DOHH2 (cell line): ENCODE data around the gene PCDH11X.
"Not testable (repeated sequence)": the region's sequence is repeated elsewhere in the genome, so short reads cannot be mapped to it uniquely, and the experiment has no call there.

Source experiments
- H3F3A ChIP-seq: fragments of 200-600 bp; sonication (generic), shearing (Covaris generic); 2 replicates; pipeline ENCODE4 v1.6.0; 2016; ENCODE audit warnings: antibody characterized with exemption, mild to moderate bottlenecking; ENCODE audit not compliant: control insufficient read depth, insufficient read depth
- H3K27ac ChIP-seq: fragments of 200-600 bp; sonication (generic); 2 replicates; pipeline ENCODE4 v1.5.1; 2014; ENCODE audit warnings: low read depth, mild to moderate bottlenecking, low read length, moderate library complexity
- H3K27me3 ChIP-seq: fragments of 200-600 bp; sonication (generic); 2 replicates; pipeline ENCODE4 v1.6.1; 2014; ENCODE audit warnings: mild to moderate bottlenecking, low read length, mixed read lengths; ENCODE audit not compliant: control insufficient read depth
- H3K36me3 ChIP-seq: fragments of 200-600 bp; sonication (generic); 2 replicates; pipeline ENCODE4 v1.6.1; 2014; ENCODE audit warnings: mild to moderate bottlenecking, low read length, moderate library complexity, mixed read lengths; ENCODE audit not compliant: control insufficient read depth
- H3K4me1 ChIP-seq: fragments of 200-600 bp; sonication (generic); 2 replicates; pipeline ENCODE4 v1.6.1; 2014; ENCODE audit warnings: mild to moderate bottlenecking, low read length, mixed read lengths; ENCODE audit not compliant: control insufficient read depth
- H3K4me2 ChIP-seq: fragments of 200-600 bp; sonication (generic); 2 replicates; pipeline ENCODE4 v1.6.0; 2014; ENCODE audit warnings: mild to moderate bottlenecking, low read length, moderate library complexity
- H3K4me3 ChIP-seq: fragments of 200-600 bp; sonication (generic); 2 replicates; pipeline ENCODE4 v1.5.1; 2014; ENCODE audit warnings: mild to moderate bottlenecking, low read length, mixed read lengths
- H3K79me2 ChIP-seq: fragments of 200-600 bp; sonication (generic); 2 replicates; pipeline ENCODE4 v1.6.1; 2014; ENCODE audit warnings: mild to moderate bottlenecking, low read length, mixed read lengths; ENCODE audit not compliant: control insufficient read depth
- H3K9me2 ChIP-seq: fragments of 200-600 bp; sonication (generic); replicated peaks from 2 replicates; pipeline ENCODE4 v1.6.1; 2014; ENCODE audit warnings: mild to moderate bottlenecking, low read length, mixed read lengths; ENCODE audit not compliant: control insufficient read depth
- H3K9me3 ChIP-seq: fragments of 200-600 bp; sonication (generic); 2 replicates; pipeline ENCODE4 v1.6.1; 2014; ENCODE audit warnings: antibody characterized with exemption, low read length, mixed read lengths; ENCODE audit not compliant: control insufficient read depth, insufficient read depth
- H4K20me1 ChIP-seq: fragments of 200-600 bp; sonication (generic); 2 replicates; pipeline ENCODE4 v1.6.0; 2014; ENCODE audit warnings: low read depth, mild to moderate bottlenecking, antibody characterized with exemption, low read length, moderate library complexity; ENCODE audit not compliant: control insufficient read depth, insufficient read depth

Gene PCDH11X, protein sequence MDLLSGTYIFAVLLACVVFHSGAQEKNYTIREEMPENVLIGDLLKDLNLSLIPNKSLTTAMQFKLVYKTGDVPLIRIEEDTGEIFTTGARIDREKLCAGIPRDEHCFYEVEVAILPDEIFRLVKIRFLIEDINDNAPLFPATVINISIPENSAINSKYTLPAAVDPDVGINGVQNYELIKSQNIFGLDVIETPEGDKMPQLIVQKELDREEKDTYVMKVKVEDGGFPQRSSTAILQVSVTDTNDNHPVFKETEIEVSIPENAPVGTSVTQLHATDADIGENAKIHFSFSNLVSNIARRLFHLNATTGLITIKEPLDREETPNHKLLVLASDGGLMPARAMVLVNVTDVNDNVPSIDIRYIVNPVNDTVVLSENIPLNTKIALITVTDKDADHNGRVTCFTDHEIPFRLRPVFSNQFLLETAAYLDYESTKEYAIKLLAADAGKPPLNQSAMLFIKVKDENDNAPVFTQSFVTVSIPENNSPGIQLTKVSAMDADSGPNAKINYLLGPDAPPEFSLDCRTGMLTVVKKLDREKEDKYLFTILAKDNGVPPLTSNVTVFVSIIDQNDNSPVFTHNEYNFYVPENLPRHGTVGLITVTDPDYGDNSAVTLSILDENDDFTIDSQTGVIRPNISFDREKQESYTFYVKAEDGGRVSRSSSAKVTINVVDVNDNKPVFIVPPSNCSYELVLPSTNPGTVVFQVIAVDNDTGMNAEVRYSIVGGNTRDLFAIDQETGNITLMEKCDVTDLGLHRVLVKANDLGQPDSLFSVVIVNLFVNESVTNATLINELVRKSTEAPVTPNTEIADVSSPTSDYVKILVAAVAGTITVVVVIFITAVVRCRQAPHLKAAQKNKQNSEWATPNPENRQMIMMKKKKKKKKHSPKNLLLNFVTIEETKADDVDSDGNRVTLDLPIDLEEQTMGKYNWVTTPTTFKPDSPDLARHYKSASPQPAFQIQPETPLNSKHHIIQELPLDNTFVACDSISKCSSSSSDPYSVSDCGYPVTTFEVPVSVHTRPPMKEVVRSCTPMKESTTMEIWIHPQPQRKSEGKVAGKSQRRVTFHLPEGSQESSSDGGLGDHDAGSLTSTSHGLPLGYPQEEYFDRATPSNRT (N-terminal part only)

DNA sequence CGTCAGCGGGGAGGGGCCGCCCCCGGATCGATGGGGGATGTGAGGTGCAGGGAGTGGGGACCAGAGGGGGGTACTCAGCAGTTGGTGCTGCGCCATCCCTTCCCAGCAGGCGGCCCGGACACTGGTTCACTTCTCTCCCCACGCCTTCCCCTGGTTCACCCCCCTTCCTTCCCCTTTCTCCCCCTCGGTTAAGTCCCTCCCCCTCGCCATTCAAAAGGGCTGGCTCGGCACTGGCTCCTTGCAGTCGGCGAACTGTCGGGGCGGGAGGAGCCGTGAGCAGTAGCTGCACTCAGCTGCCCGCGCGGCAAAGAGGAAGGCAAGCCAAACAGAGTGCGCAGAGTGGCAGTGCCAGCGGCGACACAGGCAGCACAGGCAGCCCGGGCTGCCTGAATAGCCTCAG, at the start of gene PCDH11X:
PCDH11X (plus strand) TSS at position 241 of the 400 bp plus-strand sequence. CDS start 56,130 bp downstream, outside the sequence.
- H3K27ac ChIP-seq, H4K20me1 ChIP-seq, H3K27me3 ChIP-seq, H3K9me2 ChIP-seq, H3F3A ChIP-seq, H3K4me3 ChIP-seq, H3K9me3 ChIP-seq, H3K4me2 ChIP-seq, H3K36me3 ChIP-seq, H3K4me1 ChIP-seq, H3K79me2 ChIP-seq: not testable (repeated sequence)

DNA sequence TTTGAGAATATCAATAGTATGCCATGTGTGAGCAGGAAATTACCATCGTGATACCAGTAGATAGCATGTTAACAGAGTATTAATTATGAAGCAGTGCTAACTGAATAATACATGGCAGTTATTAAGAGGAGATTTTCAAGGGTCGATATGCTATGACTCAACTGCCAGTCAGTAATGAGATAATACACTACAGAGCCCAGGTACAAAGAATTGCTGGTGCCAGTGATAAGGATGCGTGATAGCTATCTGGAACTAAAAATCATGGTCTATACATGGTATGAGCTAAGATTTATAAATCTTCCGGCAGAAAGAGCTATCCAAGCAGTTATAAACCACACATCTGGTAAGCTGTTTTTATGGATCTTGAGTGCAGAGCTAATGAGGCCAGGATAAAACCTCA, 31.7 kb upstream of the PCDH11X start:
- H3K79me2 ChIP-seq, H3F3A ChIP-seq, H3K27me3 ChIP-seq, H3K36me3 ChIP-seq, H3K4me1 ChIP-seq, H3K9me3 ChIP-seq, H4K20me1 ChIP-seq, H3K4me3 ChIP-seq, H3K27ac ChIP-seq, H3K9me2 ChIP-seq, H3K4me2 ChIP-seq: not testable (repeated sequence)

DNA sequence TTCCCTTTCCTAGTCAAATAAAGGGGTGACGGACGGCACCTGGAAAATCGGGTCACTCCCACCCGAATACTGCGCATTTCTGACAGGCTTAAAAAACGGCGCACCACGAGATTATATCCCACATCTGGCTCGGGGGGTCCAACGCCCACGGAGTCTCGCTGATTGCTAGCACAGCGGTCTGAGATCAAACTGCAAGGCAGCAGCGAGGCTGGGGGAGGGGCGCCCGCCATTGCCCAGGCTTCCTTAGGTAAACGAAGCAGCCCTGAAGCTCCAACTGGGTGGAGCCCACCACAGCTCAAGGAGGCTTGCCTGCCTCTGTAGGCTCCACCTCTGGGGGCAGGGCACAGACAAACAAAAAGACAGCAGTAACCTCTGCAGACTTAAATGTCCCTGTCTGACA, 26.2 kb upstream of the PCDH11X start:
- H3F3A ChIP-seq, H3K9me3 ChIP-seq, H3K4me1 ChIP-seq, H3K27me3 ChIP-seq, H3K9me2 ChIP-seq, H3K27ac ChIP-seq, H3K4me3 ChIP-seq, H3K36me3 ChIP-seq, H3K4me2 ChIP-seq, H3K79me2 ChIP-seq, H4K20me1 ChIP-seq: not testable (repeated sequence)

DNA sequence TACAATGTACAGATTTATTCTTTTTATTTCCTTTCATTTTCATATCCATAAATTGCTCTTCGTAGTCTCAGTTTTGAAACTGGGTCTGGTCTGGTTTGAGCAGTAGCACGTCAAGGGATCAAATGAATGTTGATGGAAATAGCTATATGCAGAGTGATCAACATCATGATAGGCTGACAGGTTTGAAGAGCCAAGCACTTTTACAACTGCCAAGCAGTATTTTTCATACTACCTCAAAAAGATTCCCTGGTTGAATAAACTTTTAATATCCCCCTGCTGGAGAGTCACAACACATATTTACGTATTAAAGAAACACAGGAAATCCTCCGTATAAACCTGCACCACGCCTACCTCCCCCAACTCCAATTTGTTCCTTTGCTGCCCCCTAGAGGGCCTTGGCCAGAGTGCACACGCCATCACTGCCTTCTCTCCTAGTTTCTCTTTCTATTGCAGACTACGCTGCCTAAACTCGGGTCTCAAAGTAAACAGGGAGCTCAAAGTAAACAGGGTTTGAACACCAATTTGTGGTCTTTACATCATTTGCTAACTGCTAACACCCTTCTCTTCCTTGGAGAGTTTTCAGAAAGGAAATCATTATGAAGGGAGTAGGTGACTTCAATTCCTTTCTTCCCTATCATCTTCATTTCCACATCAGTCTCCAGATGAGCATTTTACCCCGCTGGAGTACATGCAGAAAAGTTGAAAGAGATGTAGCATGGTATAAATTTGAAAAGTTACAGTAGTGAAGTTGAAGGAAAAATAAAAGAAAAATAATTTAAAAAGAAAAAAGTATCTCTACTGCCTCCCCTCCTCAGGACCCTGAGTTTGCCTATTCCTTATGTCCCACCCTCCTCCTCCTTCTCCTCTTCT, 8.3 kb upstream of the PCDH11X start:
- H3F3A ChIP-seq, H3K9me2 ChIP-seq, H3K79me2 ChIP-seq, H3K9me3 ChIP-seq, H3K4me3 ChIP-seq, H3K4me1 ChIP-seq, H3K4me2 ChIP-seq, H3K36me3 ChIP-seq, H3K27me3 ChIP-seq, H4K20me1 ChIP-seq, H3K27ac ChIP-seq: not testable (repeated sequence)

DNA sequence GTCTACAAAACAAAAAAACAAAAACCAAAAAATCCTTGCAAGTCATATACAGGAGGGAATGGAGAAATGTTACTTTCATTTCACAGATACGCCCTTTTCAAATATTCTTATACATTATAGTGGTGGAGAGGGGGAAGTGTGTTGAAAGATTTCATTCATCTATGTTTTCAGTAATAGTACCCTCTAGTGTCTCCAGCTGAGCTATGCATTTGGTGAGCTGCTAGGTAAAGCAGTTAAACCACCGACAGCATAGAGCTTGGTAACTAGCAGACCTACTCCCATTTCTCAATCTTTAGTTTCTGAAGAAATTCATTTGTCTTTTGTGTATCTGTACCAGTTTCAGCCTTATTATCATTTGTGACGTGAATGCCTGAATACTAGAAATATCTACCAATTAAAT, 5.2 kb upstream of the PCDH11X start:
- H3K27me3 ChIP-seq, H3K9me3 ChIP-seq, H3K79me2 ChIP-seq, H3K9me2 ChIP-seq, H3K4me2 ChIP-seq, H3K4me1 ChIP-seq, H3K36me3 ChIP-seq, H3F3A ChIP-seq, H4K20me1 ChIP-seq, H3K4me3 ChIP-seq, H3K27ac ChIP-seq: not testable (repeated sequence)

DNA sequence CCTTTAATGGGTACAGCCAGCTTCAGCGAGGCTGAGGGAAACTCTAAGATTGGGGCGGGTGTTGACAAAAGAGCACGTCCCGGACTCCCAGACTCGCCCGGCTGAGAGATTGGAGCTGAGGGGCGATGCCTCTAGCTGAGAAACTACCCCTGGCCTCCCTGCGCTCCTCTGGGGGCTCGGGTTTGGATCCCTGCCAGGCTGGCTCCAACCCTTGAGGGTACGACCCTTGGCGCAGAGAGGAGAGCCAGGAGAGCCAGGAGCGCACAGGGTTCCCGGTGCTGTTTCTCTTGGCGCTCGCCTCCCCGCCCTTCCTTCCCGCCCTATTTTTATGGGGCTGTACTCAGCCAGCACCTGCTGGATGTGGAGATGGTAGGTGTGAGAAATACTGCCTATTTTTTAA, 833 bp downstream of the PCDH11X start:
- H3K27me3 ChIP-seq, H3K79me2 ChIP-seq, H3K9me2 ChIP-seq, H3K4me3 ChIP-seq, H4K20me1 ChIP-seq, H3K27ac ChIP-seq, H3K4me2 ChIP-seq, H3K36me3 ChIP-seq, H3K4me1 ChIP-seq, H3K9me3 ChIP-seq, H3F3A ChIP-seq: not testable (repeated sequence)

DNA sequence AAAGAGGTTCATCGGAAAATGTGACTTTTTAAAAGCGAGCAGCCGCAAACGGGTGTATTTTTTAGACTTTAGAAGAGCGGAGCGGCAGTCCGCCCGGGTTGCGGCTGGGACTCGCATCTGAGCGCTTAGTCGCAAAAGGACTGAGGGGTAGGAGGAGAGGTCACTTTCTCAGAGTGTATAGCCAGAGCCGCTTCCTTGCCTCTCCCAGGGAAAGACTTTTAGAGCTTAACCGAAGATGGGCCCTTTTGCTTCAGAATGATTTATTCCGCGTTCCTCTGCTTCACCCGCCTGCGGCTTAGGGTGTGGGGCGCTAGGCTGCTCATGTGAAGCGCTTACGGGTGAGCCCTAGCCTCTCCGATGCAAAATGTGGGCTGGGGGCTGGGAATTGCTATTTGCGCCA, 1.5 kb downstream of the PCDH11X start:
- not testable (repeated sequence) for H3K27me3 ChIP-seq, H3K27ac ChIP-seq, H3K79me2 ChIP-seq, H4K20me1 ChIP-seq, H3K36me3 ChIP-seq, H3K9me3 ChIP-seq, H3K4me1 ChIP-seq, H3K4me3 ChIP-seq, H3K9me2 ChIP-seq, H3F3A ChIP-seq, H3K4me2 ChIP-seq
